GM19395 (cell line): Measurements from ENCODE around the gene PDE6B.
A peak's percentile ranks its signal among the peaks of the same experiment; 100 is the strongest.
"Not testable (repeated sequence)": the region's sequence is repeated elsewhere in the genome, so short reads cannot be mapped to it uniquely, and the experiment has no call there.

Source experiments
- ATAC-seq: cut with Tn5 transposase; IDR thresholded peaks from one replicate; pipeline ENCODE4 v1.9.1; 2021; ENCODE audit warnings: mild to moderate bottlenecking, moderate library complexity; ENCODE audit not compliant: unreplicated experiment

PDE6B gene

DNA sequence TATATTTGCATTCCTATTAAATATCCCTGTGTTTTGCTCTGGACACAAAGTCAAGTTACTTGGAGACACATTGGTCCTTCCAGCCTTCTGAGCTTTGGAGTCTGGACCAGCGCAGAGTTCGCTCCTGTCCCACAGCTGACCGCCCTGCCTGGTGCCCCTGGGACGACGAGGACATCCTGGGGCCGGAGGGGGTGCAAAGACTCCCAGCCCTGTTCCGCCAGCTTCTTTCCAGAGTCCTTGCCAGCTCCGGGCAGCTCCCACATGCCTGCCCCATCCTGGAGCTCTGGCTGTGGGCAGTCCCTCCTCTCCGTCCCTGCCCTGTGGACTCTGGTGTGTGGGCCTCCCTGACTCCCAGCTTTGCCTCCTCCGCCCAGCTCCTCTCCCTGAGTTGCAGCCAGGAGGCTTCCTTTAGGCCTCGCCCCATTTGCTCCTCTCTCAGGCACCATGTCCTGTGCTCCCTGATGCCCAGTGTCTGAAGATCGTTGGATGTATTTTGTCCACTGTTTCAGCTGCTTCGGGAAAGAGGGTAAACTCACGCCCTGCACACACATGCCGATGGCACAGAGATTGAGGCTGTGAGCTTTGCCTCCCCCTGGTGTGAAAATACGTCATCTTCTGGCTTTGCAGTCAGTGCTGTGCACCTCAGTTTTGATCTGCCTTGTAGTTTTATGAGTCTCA, 75.4 kb downstream of the PDE6B start:
- no peak for ATAC-seq

DNA sequence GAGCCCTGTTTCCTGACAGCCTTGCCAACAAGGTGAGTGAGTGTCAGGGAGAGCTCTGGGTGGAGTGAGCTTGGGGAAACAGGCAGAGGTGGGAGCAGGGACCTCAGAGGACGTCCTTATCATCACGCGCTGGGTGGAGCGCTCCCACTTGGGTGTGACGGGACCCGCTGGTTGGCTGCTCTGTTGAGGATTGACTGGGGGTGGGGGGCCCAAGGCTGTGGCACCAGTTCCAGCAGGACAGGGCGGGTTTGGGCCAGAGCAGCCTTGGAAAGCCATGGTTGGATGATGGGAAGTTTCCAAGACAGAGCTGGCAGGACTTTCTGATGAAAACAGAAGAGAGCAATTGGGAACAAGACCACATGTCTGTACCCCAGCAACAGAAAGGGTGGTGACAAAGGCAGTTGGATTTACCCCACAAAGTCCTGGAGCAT, 77.3 kb downstream of the PDE6B start:
- ATAC-seq = no peak

DNA sequence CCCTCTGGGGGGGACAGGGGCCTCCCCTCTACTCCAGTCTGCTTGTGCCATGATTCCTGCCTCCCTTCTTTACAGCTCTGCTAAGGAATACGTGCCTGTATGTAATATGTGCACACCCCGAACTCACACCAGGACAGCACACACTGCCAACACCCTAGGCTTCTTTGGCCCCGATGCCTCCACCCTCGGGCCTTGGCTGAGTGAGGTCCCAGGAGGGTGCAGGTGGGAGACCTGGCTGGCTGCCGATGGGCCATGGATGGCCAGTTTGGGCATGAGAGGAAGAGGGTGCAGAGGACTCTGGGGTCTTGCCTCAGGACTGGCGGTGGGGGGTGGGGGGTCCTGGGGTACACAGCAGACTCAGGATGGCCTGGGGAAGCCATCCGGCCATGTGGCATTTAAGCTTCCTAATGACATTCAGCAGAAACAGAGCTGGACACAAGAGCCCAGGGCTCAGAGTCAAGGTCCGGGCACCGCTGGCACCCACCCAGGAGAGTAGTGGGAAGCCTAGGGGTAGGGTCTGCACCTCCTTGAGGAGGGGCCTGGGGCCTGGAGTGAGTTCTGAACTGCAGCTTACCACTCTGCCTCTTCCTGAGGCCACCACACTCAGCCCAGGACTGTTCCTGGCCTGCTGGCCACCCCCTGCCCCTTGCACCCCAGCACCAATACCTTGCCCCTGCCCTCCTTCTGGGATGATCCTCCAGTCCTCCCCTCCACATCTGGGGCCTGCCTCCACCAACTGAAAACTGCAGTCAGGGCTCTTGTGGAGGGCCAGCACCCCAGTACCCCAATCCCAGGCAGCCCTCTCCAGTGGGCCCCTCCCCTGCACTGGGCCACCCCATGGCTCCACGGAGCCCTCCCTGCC, 78.2 kb downstream of the PDE6B start:
- ATAC-seq = no peak

DNA sequence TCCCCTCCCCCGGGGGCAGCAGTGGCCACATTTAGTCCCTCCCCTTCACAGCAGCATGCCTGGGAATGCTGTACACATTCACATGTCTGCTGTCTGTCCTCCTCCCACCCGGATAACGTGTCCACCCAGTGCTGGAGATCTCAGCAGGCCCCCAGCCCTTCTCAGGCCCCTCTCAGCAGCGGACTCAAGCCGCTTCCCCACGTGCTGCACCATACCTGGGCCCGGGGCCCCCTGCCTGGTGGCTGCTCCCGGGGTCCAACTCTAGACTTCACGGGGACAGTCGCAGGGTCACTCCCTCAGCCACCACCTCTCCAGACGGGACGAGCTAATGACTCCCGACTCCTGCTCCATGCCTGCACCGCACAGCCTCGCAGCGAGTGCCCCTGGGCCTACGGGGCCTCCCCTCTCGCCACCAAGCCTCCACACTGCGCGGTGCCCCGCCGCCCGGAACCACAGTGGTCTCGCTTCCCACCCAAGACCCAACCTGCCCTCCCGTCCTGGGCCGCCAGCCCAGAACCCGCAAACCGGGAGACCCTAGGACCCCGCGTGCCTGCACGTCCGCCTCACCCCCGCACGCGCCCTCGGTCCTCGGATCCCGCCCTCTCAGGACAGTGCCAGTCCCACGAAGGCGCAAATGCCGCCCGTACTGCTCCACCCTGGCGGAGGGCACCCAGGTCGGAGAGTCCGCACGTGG, 79.0 kb downstream of the PDE6B start:
- no peak for ATAC-seq

DNA sequence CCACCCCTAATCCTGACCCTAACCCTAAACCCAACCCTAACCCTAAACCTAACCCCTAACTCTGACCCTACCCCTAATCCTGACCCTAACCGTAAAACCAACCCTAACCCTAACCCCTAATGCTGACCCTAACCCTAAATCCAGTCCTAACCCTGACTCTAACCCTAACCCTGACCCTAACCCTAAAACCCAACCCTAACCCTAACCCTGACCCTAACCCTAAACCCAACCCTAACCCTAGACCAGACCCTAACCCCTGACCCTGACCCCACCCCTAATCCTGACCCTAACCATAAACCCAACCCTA, 79.6 kb downstream of the PDE6B start:
- no peak for ATAC-seq

DNA sequence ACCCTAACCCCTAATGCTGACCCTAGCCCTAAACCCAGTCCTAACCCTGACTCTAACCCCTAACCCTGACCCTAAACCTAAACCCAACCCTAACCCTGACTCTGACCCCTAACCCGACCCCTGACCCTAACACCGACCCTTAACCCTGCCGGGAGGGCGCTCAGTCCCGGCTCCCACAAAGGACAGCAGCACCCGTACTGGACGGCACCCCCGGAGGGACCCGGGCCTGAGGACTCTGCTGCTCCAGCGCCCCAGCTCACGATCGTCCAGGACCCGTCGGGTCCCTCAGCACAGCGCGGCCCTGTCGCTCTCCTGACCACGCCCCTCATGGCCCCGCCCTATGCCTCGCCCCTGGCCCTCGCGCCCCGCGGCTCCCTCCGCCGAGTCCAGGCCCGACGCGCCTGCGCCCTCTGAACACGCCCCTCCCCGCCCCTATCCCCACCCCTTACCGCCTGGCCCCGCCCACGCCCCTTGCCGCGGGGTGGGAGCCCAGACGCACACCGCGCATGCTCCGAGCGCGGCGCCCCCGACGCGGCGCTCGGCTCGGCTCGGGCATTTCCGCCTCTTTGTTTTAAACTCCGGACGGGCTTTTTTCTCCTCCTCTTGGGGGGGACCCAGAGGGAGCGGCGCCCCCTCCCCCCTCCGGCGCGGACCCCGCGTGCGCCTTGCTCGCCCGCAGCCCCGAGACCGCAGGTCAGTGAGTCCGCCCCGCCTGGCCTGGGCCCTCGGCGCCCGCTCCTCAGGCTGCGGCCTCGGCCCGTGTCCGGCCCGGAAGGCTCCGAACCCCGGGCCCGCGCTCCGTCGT, 80.1 kb downstream of the PDE6B start, which contains the start of gene PCGF3:
TSS of gene PCGF3 (plus strand) at position 555 of the 805 bp plus-strand sequence. CDS start 27,849 bp downstream, outside the sequence.
- ATAC-seq = peak; percentile 95

DNA sequence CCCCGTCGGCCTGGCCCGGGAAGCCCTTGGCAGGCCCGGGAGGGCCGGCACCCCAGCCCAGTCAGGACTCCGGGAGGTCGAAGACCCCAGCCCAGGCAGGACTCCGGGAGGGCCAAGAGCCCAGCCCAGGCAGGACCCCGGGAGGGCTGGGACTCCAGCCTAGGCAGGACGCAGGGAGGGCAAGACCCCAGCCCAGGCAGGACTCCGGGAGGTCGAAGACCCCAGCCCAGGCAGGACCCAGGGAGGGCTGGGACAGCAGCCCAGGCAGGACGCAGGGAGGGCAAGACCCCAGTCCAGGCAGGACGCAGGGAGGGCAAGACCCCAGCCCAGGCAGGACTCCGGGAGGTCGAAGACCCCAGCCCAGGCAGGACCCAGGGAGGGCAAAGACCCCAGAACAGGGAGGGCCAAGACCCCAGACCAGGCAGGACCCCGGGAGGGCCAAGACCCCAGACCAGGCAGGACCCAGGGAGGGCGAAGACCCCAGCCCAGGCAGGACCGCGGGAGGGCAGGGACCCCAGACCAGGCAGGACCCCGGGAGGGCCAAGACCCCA, 80.8 kb downstream of the PDE6B start:
- ATAC-seq = not testable (repeated sequence)

DNA sequence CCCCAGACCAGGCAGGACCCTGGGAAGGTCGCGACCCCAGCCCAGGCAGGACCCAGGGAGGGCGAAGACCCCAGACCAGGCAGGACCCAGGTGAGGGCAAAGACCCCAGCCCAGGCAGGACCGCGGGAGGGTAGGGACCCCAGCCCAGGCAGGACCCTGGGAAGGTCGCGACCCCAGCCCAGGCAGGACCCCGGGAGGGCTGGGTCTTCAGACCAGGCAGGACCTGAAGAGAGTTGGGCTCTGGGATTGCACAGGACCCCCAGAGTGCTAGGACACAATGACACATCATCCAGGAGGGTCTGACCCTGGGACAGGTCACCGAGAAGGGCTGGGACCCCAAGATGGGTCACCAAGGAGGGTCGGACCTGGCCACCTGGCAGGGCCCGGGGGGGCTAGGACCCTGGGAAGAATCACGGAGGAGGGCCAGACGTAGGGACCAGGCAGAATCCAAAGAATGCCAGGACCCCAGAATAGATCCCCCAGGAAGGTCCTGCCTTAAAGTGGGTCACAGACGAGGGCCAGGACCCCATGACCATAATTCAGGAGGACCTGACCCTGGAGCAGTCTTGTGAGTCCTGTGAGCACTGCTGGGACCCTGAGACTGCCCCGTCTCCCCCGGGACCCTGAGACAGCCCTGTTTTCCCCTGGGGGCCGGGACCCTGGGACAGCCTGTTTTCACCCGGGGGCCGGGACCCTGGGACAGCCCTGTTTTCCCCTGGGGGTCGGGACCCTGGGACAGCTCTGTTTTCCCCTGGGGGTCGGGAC, 81.6 kb downstream of the PDE6B start:
- no peak for ATAC-seq

DNA sequence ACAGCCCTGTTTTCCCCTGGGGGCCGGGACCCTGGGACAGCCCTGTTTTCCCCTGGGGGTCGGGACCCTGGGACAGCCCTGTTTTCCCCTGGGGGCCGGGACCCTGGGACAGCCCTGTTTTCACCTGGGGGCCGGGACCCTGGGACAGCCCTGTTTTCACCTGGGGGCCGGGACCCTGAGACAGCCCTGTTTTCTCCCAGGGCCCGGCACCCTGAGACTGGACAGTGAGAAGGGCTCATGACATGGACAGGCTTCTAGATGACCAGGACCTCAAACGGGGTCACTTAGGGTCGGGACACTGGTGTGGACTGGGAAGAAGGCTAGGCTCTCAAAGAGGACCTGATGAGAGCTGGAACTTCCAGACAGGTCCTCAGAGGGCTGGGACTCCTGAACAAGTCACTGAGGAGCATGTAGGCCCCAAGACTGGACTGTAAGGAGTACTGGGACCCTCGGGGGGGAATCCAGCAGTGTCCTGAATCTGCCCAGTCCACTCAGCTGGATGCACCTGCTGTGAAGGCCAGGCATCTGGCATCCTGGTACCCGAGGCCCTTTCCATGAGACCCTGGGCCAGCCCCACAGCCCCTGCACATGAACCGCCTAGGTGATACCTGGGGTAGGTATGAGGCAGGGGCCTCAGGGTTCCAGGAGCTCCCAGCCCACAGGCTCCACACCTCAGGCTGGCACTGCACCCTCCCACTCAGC, 82.7 kb downstream of the PDE6B start:
- no peak for ATAC-seq

DNA sequence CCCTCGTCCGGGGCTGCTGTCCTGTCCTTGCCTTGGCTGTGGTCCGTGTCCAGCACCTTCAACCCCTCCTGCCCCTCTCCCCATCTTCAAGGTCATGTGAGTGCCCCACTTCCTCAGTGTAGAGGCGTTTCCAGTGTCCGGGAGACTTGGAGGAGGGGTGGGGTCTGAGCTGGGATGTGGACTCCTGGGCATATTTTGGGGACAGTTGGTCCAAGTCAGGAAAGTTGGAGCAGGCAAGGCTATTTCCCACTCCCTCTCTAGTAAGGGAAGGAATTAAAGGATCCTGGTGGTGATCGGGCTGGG, 83.2 kb downstream of the PDE6B start:
- no peak for ATAC-seq

DNA sequence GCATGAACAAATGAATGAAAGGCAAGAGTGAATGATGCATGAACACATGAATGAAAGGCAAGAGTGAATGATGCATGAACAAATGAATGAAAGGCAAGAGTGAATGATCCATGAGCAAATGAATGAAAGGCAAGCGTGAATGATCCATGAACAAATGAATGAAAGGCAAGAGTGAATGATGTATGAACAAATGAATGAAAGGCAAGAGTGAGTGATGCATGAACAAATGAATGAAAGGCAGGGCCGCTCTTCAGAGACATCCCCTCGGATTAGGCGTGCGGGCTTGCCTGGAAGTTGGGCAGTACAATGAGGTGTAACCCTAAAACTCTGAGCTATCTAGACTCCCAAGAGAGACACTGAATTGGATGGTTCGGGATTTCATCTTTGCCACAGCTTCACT, 84.0 kb downstream of the PDE6B start:
- ATAC-seq = no peak

DNA sequence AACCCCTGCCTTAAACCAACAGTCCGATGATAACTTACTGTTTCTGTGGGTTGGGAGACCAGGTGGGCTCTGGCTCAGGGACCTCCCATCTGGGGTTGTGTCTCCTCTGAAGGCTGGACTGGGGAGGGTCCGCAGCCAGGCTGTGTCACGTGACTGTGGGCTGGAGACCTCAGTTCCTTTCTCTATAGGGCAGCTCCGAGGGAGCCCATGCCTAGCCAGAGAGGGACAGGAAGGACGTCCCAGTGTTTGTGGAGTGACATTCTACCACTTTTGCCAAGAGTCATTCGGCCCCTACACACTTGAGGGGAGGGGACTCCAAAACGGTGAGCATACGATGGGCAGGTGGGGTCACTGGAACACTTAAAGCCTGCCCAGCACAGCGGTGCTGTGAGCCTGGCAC, 84.7 kb downstream of the PDE6B start:
- ATAC-seq = no peak

DNA sequence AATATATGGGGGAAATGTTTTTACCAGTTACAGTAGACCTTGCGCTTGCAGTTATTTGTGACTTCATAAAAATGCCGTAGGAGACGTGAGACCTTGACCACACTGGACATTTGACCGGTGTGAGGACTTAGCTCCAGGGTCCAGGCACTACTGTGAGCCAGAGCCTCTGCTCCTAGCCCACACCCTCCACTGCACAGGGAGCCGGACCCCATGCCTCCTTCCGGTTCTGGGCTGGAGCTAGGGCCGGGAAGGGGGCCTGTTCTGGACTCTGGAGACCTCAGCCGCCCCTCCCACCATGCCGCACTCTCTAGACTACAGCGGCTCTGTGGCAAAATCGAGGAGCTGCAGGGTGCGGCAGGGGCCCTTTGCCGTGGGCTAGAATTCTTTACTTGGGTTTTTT, 85.5 kb downstream of the PDE6B start:
- ATAC-seq = no peak

DNA sequence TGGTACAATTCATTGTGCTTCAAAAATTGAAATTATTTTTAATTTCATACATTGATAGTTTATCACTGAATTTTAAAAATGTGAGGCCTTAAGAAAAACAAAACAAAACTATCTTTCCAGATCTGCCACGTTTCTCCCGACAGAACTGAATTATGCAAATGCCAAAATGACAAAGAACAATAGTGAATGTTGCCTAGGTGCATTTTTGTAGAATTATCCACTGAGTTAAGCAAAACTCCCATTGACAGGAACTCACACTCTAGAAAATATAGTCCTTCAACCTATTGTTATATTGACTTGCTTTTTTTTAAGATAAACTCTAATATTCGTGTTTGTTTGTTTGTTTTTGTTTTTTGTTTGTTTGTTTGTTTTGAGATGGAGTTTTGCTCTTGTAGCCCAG, 86.7 kb downstream of the PDE6B start:
- no peak for ATAC-seq

DNA sequence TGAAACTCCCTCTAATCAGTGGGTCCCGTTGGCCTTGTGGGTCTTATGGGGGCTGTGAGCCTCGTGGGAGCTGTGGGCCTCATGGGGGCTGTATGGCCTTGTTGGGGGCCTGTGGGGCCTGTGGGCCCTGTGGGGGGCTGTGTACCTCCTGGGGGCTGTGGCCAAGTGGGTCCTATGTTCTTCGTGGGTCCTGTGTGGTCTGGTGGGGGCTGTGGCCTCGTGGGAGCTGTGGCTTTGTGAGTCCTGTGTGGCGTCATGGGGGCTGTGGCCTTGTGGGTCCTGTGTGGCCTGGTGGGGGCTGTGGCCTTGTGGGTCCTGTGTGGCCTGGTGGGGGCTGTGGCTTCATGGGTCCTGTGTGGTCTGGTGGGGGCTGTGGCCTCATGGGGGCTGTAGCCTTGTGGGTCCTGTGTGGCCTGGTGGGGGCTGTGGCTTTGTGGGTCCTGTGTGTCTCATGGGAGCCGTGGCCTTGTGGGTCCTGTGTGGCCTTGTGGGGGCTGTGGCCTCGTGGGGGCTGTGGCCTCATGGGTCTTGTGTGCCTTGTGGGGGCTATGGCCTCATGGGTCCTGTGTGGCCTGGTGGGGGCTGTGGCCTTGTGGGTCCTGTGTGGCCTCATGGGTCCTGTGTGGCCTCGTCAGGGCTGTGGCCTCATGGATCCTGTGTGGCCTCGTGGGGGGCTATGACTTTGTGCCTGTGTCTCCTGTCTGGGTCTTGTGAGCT, 87.7 kb downstream of the PDE6B start:
- no peak for ATAC-seq

DNA sequence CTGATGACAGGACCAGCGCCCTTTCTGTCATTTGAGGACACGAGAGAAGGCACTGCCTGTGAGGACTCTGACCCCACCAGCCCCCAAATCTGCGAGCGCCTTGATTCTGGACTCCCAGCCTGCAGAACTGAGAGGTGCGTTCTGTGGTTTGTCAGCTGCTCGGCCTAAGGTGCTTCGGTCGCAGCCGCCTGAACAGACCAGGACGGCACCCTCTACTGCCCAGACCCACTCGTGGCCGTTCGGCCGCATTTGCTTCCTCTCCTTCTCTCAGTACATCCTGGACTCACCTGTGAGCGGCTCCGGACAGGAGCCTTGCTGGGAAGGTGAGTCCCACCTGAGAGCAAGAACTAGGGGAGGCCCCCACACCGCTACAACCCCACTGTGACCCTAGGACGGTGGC, 88.7 kb downstream of the PDE6B start:
- ATAC-seq = no peak

DNA sequence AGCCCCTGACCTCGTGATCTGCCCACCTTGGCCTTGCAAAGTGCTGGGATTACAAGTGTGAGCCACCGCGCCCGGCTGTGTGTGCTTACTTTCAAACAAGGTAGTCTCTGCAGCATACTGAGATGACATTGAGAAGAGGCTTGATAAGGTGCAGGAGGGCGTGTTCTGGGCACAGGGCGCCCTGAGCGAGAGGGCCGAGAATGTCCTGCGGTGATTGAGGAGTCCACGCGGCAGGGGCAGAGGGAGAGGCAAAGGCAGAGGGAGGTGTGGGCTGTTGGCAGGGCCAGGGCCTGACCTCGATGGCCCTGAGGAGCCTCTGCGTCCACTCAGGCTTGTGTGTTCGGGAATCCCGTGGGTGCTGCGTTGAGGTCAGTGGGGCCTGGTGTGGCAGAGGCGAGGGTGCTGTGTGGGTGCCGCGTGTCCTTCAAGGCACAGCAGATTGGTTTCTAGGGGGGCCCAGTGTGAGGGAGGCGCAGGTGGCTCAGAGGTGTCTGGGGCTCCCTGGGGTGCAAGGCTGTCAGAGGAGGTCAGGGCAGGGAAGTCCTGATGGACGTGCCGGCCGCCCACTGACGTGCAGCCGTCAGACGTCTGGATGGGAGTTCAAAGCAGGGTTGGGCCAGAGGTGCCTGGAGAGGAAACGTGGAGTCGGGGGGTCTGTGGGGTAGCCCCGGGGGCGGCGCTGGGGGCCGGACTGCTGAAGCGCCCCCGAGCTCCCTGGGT, 92.4 kb downstream of the PDE6B start:
- no peak for ATAC-seq

DNA sequence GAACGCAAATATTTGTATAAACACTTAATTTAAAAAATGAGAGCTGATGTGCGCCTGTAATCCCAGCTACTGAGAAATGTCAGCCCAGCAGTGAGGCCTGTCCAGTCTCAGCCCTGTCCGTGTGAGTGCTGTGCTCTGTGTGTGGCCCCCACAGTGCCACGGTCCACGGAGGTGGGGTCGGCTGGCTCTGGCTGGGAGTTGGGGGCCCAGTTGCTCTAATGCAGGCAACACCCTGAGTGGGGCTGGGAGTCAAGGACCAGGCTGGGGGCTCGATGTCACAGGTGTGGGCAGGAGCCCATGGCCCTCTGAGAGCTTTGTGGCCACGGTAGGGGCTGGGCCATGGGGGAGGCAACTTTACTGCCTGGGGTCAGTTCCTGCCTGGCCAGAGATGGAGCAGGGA, 93.1 kb downstream of the PDE6B start:
- ATAC-seq = no peak
